Ishikawa (cell line): ENCODE data around the gene DDIAS.

Experiments
- CEBPB ChIP-seq: IDR thresholded peaks from 2 replicates; pipeline ENCODE4 v1.6.1; 2012
- CREB1 ChIP-seq: IDR thresholded peaks from 2 replicates; pipeline ENCODE4 v1.6.1; 2012; ENCODE audit warnings: low read depth
- EGR1 ChIP-seq: IDR thresholded peaks from 2 replicates; pipeline ENCODE4 v1.6.1; 2012
- EP300 ChIP-seq: IDR thresholded peaks from 2 replicates; pipeline ENCODE4 v1.6.1; 2012; ENCODE audit warnings: borderline replicate concordance
- FOXM1 ChIP-seq: IDR thresholded peaks from 2 replicates; pipeline ENCODE4 v1.6.1; 2012; ENCODE audit warnings: low read depth, borderline replicate concordance
- NFIC ChIP-seq: IDR thresholded peaks from 2 replicates; pipeline ENCODE4 v1.6.1; 2012
- RAD21 ChIP-seq: IDR thresholded peaks from 2 replicates; pipeline ENCODE4 v1.6.1; 2012; ENCODE audit warnings: low read depth
- TAF1 ChIP-seq: IDR thresholded peaks from 2 replicates; pipeline ENCODE4 v1.6.1; 2012; ENCODE audit warnings: low read depth, mild to moderate bottlenecking
- TCF12 ChIP-seq: IDR thresholded peaks from 2 replicates; pipeline ENCODE4 v1.6.1; 2012; ENCODE audit warnings: low read depth
- TEAD4 ChIP-seq: IDR thresholded peaks from 2 replicates; pipeline ENCODE4 v1.6.1; 2012
- YY1 ChIP-seq: IDR thresholded peaks from 2 replicates; pipeline ENCODE4 v1.6.1; 2012; ENCODE audit warnings: low read depth
- ZBTB7A ChIP-seq: IDR thresholded peaks from 2 replicates; pipeline ENCODE4 v1.6.1; 2012; ENCODE audit warnings: low read depth
- TF ChIP-seq, protein P1 (sequence below): IDR thresholded peaks from 2 replicates; pipeline ENCODE4 v1.6.1; 2012
- TF ChIP-seq, protein P2 (sequence below): IDR thresholded peaks from 2 replicates; pipeline ENCODE4 v1.6.1; 2012
- TF ChIP-seq, protein P3 (sequence below): IDR thresholded peaks from 2 replicates; pipeline ENCODE4 v1.6.1; 2012; ENCODE audit warnings: low read depth, mild to moderate bottlenecking

The DDIAS gene

DNA sequence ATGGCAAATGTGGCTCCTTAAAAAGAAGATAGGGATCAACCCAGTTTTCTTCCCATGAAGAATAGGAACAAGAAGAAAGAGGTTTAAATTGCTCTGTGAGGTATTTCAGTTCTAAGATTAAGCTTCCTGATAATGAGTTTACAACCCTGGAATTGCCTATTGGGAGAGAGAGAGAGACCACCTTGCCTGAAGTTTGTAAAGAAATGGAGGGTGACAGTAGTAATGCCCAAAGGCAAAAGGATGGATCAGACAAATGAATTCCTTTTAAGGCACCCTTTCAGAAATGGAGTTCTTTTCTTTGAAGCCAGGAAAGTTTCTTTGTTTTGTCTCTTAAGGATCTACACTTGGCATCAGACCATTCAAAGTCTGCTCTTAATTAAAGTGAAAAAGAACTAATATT lies 74.3 kb downstream of the DDIAS start:
- TF ChIP-seq, protein P1, sequence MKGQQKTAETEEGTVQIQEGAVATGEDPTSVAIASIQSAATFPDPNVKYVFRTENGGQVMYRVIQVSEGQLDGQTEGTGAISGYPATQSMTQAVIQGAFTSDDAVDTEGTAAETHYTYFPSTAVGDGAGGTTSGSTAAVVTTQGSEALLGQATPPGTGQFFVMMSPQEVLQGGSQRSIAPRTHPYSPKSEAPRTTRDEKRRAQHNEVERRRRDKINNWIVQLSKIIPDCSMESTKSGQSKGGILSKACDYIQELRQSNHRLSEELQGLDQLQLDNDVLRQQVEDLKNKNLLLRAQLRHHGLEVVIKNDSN, result no peak
- TF ChIP-seq TEAD4 (no peak), EGR1 (no peak), NFIC (no peak), YY1 (no peak), TAF1 (no peak), FOXM1 (no peak), ZBTB7A (no peak), CREB1 (no peak), TCF12 (no peak), CEBPB (no peak), EP300 (no peak), RAD21 (no peak)
- TF ChIP-seq, protein P2, sequence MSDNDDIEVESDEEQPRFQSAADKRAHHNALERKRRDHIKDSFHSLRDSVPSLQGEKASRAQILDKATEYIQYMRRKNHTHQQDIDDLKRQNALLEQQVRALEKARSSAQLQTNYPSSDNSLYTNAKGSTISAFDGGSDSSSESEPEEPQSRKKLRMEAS, result no peak
- TF ChIP-seq, protein P3, sequence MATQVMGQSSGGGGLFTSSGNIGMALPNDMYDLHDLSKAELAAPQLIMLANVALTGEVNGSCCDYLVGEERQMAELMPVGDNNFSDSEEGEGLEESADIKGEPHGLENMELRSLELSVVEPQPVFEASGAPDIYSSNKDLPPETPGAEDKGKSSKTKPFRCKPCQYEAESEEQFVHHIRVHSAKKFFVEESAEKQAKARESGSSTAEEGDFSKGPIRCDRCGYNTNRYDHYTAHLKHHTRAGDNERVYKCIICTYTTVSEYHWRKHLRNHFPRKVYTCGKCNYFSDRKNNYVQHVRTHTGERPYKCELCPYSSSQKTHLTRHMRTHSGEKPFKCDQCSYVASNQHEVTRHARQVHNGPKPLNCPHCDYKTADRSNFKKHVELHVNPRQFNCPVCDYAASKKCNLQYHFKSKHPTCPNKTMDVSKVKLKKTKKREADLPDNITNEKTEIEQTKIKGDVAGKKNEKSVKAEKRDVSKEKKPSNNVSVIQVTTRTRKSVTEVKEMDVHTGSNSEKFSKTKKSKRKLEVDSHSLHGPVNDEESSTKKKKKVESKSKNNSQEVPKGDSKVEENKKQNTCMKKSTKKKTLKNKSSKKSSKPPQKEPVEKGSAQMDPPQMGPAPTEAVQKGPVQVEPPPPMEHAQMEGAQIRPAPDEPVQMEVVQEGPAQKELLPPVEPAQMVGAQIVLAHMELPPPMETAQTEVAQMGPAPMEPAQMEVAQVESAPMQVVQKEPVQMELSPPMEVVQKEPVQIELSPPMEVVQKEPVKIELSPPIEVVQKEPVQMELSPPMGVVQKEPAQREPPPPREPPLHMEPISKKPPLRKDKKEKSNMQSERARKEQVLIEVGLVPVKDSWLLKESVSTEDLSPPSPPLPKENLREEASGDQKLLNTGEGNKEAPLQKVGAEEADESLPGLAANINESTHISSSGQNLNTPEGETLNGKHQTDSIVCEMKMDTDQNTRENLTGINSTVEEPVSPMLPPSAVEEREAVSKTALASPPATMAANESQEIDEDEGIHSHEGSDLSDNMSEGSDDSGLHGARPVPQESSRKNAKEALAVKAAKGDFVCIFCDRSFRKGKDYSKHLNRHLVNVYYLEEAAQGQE, result no peak

DNA sequence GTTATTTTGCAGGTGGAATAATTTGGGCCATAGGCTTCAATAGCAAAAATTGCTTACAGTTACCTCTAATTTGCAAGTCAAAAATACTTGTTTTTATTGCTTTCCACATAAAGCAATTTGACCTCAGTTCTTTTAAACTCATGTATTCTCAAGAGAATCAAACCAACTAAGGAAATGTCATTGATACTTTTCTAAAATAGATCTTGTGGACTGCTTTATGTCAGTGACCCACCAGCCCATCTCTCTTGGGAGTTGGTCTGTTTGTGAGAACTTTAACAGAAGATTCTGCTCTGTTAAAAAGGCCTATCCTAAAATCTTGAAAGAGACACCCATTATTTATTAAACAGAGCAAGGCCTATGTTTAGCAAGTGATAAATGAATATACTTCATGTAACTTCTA lies 75.2 kb downstream of the DDIAS start:
- TF ChIP-seq EGR1, result no peak
- TF ChIP-seq, protein P2, result no peak
- no peak for TF ChIP-seq FOXM1
- no peak for TF ChIP-seq TAF1
- TF ChIP-seq YY1, result no peak
- TF ChIP-seq, protein P1, result no peak
- TF ChIP-seq CEBPB, result no peak
- TF ChIP-seq TCF12, result no peak
- TF ChIP-seq CREB1, result no peak
- TF ChIP-seq TEAD4, result no peak

DNA sequence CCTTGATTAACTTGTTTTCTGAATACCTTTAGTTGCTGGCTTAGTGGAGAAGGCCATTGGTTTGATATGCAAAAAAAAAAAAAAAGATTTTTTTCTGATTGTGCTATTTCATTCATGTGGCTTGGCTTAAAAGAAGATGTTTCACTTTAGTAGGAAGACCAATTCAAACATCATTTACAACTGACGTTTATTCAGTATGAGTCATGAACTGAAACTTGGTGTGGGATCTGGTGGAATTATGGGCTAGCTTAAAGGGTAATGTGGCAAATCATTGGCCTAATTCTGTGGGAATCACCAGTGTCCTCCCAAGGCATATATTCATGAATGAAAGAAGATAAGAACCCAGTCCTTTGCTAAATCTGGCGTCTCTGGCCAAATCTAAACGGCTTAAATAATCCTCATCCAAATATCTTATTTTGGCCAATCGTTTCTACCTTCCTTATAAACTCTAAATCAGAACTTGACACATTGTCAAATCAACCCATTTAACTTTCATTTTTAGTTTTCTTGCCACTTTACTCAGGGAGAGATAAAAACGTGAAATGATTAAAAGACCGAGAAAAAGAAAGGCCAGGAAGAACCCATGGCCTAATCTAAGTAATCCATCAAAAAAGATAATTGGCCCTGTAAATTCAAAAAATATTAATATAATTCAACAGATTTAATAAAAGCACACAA lies 77.0 kb downstream of the DDIAS start:
- TF ChIP-seq, protein P1, result no peak
- TF ChIP-seq, protein P3, result no peak
- TF ChIP-seq FOXM1, result no peak
- TF ChIP-seq, protein P2, result no peak
- no peak for TF ChIP-seq ZBTB7A

DNA sequence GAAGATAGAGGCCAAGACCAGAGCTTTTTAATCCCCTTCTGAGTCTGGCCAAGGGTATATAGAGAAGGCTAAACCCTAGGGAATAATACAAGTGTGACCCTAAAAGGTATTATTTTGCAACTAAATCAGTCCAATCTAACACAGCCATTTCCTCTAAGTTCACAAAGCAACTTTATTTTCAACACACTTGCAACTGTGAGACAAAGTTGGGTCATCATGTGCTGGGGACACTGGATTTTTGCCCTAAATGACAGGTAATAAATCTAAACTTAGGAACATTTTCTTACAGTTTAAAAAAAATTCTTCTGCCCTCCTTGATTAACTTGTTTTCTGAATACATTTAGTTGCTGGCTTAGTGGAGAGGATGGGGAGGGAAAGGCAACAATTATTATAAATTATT lies 78.3 kb downstream of the DDIAS start:
- TF ChIP-seq, protein P3, result no peak
- no peak for TF ChIP-seq TCF12
- no peak for TF ChIP-seq FOXM1
- TF ChIP-seq YY1, result no peak
- TF ChIP-seq ZBTB7A, result no peak
- TF ChIP-seq, protein P2, result no peak
